ENCODE results near the gene ATP9B.

DNA sequence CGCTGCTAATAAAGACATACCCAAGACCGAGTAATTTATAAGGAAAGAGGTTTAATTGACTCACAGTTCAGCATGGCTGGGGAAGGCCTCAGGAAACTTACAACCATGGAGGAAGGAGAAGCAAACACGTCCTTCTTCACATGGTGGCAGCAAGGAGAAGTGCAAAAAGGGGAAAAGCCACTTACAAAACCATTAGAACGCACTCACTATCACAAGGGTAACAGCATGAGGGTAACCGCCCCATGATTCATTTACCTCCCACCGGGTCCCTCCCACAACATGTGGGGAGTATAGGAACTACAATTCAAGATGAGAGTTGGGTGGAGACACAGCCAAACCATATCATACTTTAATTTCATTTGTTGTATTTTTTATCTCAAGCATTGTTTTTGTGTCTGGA, 67.5 kb downstream of the ATP9B start:
- TF ChIP-seq, protein P1, sequence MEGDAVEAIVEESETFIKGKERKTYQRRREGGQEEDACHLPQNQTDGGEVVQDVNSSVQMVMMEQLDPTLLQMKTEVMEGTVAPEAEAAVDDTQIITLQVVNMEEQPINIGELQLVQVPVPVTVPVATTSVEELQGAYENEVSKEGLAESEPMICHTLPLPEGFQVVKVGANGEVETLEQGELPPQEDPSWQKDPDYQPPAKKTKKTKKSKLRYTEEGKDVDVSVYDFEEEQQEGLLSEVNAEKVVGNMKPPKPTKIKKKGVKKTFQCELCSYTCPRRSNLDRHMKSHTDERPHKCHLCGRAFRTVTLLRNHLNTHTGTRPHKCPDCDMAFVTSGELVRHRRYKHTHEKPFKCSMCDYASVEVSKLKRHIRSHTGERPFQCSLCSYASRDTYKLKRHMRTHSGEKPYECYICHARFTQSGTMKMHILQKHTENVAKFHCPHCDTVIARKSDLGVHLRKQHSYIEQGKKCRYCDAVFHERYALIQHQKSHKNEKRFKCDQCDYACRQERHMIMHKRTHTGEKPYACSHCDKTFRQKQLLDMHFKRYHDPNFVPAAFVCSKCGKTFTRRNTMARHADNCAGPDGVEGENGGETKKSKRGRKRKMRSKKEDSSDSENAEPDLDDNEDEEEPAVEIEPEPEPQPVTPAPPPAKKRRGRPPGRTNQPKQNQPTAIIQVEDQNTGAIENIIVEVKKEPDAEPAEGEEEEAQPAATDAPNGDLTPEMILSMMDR (conservative IDR thresholded peaks at IDR 0.05): no peak
- no peak for TF ChIP-seq EZH2 (IDR thresholded peaks at IDR 0.05; ENCODE audit: low read depth)

All from PC-9 (cell line).